Activated T-cell treated with anti-CD3 and anti-CD28 coated beads for 1 hour (primary cell): ENCODE results near the gene TP53TG5.

Source experiments
- DNase-seq: peaks from one replicate; pipeline ENCODE4 v3.0.0-alpha.2; 2020; ENCODE audit warnings: low read depth

Gene TP53TG5

DNA sequence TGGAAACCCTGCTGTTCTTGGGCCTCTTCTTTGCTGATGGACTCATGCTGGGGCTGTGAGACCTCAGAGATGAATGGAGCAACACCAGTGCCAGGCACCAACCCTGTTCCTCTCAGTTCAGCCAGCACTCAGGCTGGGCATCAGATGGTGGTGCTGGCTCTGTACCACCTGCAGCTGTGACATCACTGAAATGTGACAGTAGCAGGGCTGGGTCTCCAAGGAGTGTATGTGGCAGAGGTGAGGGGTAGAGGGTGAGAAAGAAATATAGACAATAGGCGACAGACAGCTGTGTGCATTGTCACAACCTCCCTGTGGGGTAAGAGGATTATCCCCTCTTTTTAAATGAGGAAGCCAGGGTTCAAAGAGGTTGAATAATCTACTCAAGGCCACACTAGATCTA lies at the start of gene TP53TG5:
TP53TG5 (minus strand) TSS at position 135 of the 400 bp plus-strand sequence; CDS start at position 46, 89 bp downstream.
- DNase-seq: no peak

DNA sequence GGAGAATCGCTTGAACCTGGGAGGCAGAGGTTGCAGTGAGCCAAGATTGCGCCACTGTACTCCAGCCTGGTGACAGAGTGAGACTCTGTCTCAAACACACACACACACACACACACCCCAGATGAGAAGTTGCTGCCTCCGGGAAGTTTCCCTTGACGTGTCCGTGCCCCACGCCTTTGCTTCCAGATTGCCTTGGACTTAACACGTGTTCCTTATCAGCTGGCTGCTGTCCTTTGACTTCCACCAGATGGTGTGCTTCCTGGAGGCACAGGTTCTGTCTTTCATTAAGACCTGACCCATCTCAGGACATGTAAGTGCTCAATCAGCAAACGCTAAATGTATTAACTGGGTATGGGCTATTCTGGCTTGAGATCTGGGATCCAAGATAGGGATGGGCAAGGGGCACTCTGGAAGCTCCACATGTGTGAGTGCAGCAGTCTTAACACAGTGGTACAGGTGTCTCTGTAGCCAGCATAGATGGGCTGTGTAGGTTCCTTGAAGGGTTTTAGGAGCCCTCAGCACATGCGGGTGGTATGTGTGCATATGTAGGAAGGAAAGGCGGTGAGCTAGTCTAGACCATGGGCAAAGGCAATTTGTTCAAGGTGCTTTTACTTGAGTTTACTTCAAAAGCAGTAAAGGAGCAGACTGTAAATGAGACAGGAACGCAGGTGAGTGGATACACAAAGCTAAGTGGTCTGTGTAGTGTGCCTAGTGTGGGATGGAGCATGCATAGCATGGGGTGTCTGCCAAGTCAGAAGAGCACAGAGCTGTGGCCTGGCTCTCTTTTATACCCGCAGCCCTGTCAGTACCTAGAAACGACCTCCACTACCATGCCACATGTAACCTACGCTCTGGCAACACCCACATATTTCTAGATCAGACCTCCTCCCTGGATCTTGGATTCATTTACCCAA lies 49.4 kb upstream of the TP53TG5 start:
- no peak for DNase-seq

- DNase-seq: no peak
Measured at GRCh38 chr20:45426320-45427016, 48.3 kb upstream of the TP53TG5 start.

DNA sequence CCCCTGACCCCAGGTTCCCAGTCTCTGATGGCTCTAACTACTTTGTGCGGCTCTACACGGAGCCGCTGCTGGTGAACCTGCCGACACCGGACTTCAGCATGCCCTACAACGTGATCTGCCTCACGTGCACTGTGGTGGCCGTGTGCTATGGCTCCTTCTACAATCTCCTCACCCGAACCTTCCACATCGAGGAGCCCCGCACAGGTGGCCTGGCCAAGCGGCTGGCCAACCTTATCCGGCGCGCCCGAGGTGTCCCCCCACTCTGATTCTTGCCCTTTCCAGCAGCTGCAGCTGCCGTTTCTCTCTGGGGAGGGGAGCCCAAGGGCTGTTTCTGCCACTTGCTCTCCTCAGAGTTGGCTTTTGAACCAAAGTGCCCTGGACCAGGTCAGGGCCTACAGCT lies 47.4 kb upstream of the TP53TG5 start:
- DNase-seq: no peak

DNA sequence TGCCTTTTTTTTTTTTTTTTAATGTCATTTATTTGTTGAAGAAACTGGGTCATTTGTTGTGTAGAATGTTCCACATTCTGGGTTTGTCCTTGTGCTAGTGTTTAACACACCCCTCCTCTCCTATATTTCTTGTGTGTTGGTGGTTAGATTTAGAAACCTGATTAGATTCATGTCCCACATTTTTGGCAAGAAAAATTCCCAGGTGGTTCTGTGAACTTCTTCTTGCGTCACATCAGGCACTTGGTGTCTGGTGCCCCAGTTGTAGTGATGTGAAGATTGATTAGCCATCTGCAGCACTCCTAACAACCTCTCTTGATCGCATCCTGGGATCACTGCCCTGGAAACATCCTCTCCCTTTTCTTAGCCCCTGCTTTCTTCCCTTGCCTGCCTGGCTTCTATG lies 45.6 kb upstream of the TP53TG5 start:
- DNase-seq: no peak

- no peak for DNase-seq
Measured at GRCh38 chr20:45420125-45420524, 42.0 kb upstream of the TP53TG5 start.

- no peak for DNase-seq
Measured at GRCh38 chr20:45419188-45420091, 41.3 kb upstream of the TP53TG5 start.

DNA sequence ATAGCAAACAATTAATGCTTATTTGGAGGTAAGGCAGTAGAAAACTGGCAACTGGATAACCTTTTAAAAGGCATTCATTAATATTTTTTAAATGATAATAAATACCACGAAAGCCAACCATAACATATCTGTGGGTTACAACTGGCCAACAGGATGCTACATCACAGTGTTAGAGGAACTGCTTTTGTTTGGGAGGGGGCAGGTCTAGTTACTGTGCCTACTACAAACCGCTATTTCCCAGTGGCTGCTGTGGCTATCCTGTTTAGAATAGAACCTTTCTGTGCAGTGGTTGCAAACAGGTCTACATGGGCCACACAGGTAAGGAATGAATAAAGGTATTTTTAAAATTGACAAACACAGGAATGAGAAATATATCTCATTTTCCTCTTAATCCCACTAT lies 38.8 kb upstream of the TP53TG5 start:
- DNase-seq: no peak

- DNase-seq: peak; percentile 78
Measured at GRCh38 chr20:45415822-45416637, 37.9 kb upstream of the TP53TG5 start, which contains the start of gene PIGT. Gene PIGT (plus strand): TSS chr20:45416141. CDS start chr20:45416157, 16 bp downstream.

DNA sequence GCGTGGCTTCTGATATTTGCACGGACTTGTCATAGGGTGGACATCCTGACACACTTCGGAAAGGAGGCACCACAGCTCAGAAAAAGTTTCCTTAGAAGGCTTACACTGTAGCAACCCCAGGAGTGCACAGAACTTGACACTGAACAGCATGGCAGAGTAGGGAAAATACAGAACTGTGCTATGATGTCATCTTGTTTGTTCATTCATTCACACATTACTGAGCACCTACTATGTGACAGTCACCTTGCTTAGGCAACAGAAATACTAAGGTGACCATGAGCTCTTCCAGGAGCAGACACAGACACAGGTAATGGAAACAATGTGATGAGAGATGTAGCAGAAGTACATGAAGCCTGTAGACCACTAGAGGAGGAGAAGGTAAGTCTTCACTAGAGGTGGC lies 35.4 kb upstream of the TP53TG5 start:
- no peak for DNase-seq

GRCh38 chr20:45412653-45413052 lies 34.5 kb upstream of the TP53TG5 start:
- no peak for DNase-seq

- no peak for DNase-seq
Measured at GRCh38 chr20:45410887-45411286, 32.8 kb upstream of the TP53TG5 start.

- DNase-seq: no peak
Measured at GRCh38 chr20:45409521-45410272, 31.6 kb upstream of the TP53TG5 start.

DNA sequence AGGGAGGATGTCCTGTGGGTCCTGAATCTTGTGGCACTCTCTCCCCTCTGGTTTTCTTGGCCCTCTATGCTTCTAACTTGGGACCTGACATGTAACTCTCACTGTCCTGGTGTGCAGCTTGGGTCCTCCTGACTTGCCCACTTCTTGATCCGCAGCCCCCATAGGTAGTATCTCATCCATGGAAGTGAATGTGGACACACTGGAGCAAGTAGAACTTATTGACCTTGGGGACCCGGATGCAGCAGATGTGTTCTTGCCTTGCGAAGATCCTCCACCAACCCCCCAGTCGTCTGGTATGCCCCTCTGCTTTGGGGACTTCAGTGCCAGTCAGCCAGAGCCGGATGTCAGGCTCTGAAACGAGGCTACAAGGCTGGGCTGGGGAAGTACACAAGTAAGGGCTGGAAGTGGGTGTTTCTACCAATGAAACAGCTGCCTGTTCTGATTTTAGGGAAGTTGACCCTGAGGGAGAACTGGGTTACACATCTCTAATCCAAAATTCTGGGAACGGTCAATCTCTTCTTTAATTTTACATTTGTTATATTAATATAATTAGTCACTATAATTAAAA lies 30.6 kb upstream of the TP53TG5 start:
- DNase-seq: no peak

DNA sequence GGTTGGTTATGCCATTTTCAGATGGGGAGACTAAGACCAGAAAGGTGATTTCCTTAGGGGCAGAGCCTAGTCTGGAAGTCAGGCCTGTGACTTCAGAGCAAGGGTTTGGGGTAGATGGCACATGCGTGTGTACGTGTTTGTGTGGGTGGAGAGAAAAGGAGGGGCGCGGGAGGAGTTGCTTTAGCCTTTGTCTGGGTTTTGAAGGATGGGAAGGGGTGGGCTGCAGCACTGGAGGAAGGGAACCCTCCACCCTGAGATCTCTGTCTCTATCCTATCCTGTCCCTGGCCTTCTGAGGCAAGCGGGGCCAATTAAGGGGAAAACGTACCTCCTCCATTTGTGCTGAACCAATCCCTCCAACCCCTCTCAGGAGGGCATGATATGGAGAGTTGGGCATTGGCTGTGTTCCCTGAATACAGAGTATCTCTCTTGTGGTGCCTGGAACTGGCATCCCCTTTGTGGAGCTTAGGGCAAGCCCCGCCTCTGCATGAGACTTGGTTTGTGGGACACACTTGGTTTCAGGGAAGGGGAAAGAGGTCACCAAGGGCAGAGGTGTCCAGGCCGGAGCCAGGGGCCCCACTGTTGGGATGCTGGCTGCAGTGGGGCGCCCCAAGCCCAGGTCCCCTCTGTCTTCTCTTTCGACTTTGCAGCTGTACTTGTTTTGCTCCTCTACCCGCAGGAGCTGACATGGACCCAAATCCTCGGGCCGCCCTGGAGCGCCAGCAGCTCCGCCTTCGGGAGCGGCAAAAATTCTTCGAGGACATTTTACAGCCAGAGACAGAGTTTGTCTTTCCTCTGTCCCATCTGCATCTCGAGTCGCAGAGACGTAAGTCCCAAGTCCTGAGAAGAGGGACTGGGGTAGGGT lies 29.9 kb upstream of the TP53TG5 start, which contains the start of gene DBNDD2:
DBNDD2 (plus strand) TSS at position 507 of the 863 bp plus-strand sequence; CDS start at position 686, 179 bp downstream.
- no peak for DNase-seq

DNA sequence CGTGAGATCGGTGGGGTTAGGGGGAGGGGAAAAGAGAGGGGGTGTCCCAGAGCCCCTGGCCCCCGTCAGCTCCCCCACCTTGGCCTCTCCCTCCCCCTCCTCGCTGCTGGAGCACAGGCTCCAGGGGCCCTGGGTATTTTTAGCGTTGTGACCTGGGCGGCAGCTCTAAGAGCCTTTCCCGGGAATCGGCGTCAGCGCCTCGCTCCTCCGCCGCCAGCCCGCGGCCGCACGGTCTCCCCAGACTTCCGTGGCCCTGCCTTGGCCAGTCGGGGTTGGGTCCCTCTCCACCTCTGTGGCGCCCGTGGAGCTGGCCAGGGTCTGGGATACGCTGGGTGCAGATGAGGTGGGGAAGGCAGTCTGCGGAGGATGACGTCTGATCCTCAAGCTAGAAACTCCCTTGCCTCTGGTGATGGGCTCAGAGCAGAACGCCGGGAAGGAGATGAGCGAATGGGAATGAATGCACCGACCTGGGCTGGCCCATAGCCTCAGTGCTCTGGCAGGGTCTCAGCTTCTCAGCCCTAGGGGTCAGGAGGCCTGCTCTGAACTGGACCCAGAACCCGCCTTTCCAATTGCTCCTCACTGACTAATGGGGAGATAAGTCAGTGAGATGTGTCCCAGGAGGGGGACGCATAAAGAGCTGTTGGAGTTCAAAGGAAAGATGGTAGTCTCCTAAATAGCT lies 29.1 kb upstream of the TP53TG5 start:
- no peak for DNase-seq

- peak; percentile 26 for DNase-seq
Measured at GRCh38 chr20:45406260-45407066, 28.3 kb upstream of the TP53TG5 start.
